ENCODE measurements around the gene MTARC2.
A peak's percentile ranks its signal among the peaks of the same experiment; 100 is the strongest.
"Not testable (repeated sequence)": the region's sequence is repeated elsewhere in the genome, so short reads cannot be mapped to it uniquely, and the experiment has no call there.

The MTARC2 gene

GRCh38 chr1:220734571-220735326, 13.4 kb upstream of the MTARC2 start:
- H3K36me3 Mint-ChIP-seq (ENCODE audit: low read depth): no peaks in the 10 kb centered on the region
- H3K4me1 Mint-ChIP-seq: no peaks in the 10 kb centered on the region
- TF ChIP-seq CTCF (IDR thresholded peaks at IDR 0.05): no peak
- no peak for DNase-seq
- peaks cover 10% of the 10 kb centered on the region for H3K9me3 Mint-ChIP-seq
- no peak overlapping the region for H3K4me3 Mint-ChIP-seq
- H3K27me3 Mint-ChIP-seq (ENCODE audit: low read depth, poor library complexity): peaks cover 16% of the 10 kb centered on the region
- H3K27ac Mint-ChIP-seq: no peak overlapping the region

DNA sequence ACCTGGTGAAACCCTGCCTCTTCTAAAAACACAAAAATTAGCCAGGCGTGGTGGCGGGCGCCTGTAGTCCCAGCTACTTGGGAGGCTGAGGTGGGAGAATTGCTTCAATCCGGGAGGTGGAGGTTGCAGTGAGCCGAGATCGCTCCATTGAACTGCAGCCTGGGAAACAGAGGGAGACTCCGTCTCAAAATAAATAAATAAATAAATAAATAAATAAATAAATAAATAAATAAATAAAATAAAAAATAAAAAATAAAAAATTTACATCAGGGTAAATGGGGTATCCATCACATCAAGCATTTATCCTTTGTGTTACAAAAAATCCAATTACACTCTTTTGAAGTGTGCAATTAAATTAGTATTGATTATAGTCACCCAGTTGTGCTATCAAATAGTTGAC, 11.8 kb upstream of the MTARC2 start:
- peaks cover 12% of the 10 kb centered on the region for H3K27me3 Mint-ChIP-seq (ENCODE audit: low read depth, poor library complexity)
- H3K9me3 Mint-ChIP-seq; DNase-seq; H3K27ac Mint-ChIP-seq; H3K36me3 Mint-ChIP-seq (ENCODE audit: low read depth); H3K4me1 Mint-ChIP-seq; H3K4me3 Mint-ChIP-seq: not testable (repeated sequence)

DNA sequence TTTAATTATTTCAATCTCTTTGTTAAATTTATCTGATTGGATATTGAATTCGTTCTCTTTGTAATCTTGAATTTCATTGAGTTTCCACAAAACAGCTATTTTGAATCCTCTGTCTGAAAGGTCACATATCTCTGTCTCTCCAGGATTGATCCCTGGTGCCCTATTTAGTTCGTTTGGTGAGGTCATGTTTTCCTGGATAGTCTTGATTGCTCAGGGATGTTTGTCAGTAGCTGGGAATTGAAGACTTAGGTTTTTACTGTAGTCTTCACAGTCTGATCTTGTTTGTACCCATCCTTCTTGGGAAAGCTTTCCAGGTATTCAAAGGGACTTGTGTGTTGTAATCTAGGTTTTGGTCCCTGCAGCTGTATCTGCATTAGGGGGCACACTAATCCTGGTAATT, 6.8 kb upstream of the MTARC2 start:
- no peak for DNase-seq
- no peak for TF ChIP-seq CTCF (IDR thresholded peaks at IDR 0.05)

GRCh38 chr1:220741825-220742224, 6.3 kb upstream of the MTARC2 start:
- peaks cover 9% of the 10 kb centered on the region for H3K4me1 Mint-ChIP-seq
- no peak for DNase-seq

More for the DNA sequence above, 6.8 kb upstream of the MTARC2 start:
- Mint-ChIP-seq H3K27ac (no peak overlapping the region), H3K4me1 (peaks cover 4% of the 10 kb centered on the region), H3K9me3 (peaks cover 5% of the 10 kb centered on the region), H3K27me3 (ENCODE audit: low read depth, poor library complexity) (peaks cover 36% of the 10 kb centered on the region), H3K4me3 (no peak overlapping the region), H3K36me3 (ENCODE audit: low read depth) (no peaks in the 10 kb centered on the region)

DNA sequence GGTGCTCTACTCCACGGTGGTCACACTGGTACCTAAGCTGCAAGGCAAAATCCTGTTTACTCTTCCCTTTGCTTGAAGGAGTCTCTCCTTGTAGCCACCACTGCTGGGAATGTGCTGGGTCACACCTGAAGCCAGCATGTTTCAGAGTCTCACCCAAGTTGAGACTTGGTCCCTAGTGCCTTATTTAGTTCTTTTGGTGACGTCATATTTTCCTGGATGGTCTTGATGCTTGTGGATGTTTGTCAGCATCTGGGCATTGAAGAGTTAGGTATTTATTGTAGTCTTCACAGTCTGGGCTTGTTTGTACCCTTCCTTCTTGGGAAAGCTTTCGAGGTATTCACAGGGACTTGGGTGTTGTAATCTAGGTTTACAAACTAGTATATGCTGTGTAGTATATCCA, 5.6 kb upstream of the MTARC2 start:
- peaks cover 47% of the 10 kb centered on the region for H3K27me3 Mint-ChIP-seq (ENCODE audit: low read depth, poor library complexity)

More at GRCh38 chr1:220741825-220742224, 6.3 kb upstream of the MTARC2 start:
- H3K27me3 Mint-ChIP-seq (ENCODE audit: low read depth, poor library complexity): peaks cover 40% of the 10 kb centered on the region
- TF ChIP-seq CTCF (IDR thresholded peaks at IDR 0.05): no peak
- H3K27ac Mint-ChIP-seq: no peak overlapping the region
- H3K9me3 Mint-ChIP-seq: peaks cover 1% of the 10 kb centered on the region
- H3K36me3 Mint-ChIP-seq (ENCODE audit: low read depth): no peaks in the 10 kb centered on the region
- H3K4me3 Mint-ChIP-seq: no peak overlapping the region

DNA sequence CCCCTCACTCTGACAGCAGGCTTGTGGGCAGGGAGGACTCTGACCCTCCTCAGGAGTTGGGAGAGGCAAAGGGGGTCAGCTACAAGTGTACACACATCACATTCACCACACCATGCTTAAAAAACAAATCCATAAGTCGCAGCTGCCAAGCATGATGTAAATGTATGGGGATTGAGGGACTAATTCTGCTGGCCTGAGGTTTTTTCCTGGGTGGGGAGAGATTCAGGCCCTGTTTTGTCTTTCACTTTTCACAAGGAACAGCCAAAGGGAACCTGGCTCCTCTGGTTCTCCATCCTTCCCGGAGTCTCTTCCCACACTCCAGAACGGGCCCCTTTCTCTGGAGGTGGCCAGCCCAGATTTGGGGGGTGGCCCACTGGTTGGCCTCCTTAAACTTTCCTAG, 1.3 kb upstream of the MTARC2 start:
- Mint-ChIP-seq H3K27me3 (ENCODE audit: low read depth, poor library complexity) (peaks cover 78% of the 10 kb centered on the region), H3K4me1 (peaks cover 43% of the 10 kb centered on the region), H3K27ac (no peak overlapping the region), H3K9me3 (no peaks in the 10 kb centered on the region), H3K36me3 (ENCODE audit: low read depth) (no peaks in the 10 kb centered on the region), H3K4me3 (peak overlapping the region; percentile 85)
- DNase-seq: no peak
- no peak for TF ChIP-seq CTCF (IDR thresholded peaks at IDR 0.05)

More for the DNA sequence above, 5.6 kb upstream of the MTARC2 start:
- Mint-ChIP-seq H3K4me3 (no peak overlapping the region), H3K36me3 (ENCODE audit: low read depth) (no peaks in the 10 kb centered on the region), H3K9me3 (no peaks in the 10 kb centered on the region), H3K4me1 (peaks cover 16% of the 10 kb centered on the region), H3K27ac (no peak overlapping the region)
- TF ChIP-seq CTCF (IDR thresholded peaks at IDR 0.05): no peak
- no peak for DNase-seq
